GM12864 (cell line): Measurements from ENCODE around the gene SDK2.
"Not testable (repeated sequence)": the region's sequence is repeated elsewhere in the genome, so short reads cannot be mapped to it uniquely, and the experiment has no call there.

ENCODE experiments used
- DNase-seq: peaks from one replicate; pipeline ENCODE4 v3.0.0-alpha.2; 2011; ENCODE audit warnings: low read depth
- H3K4me3 ChIP-seq: 2 replicates; pipeline ENCODE4 v1.5.1; 2011; ENCODE audit warnings: mild to moderate bottlenecking, low read depth, low read length, control low read depth
- CTCF ChIP-seq: IDR thresholded peaks from 2 replicates; pipeline ENCODE4 v1.5.1; 2011; ENCODE audit warnings: low read depth, mild to moderate bottlenecking, moderate library complexity, low read length, control low read depth, inconsistent platforms; ENCODE audit errors: missing control alignments

SDK2 gene

GRCh38 chr17:73318427-73318813 lies 325.8 kb downstream of the SDK2 start:
- no peak for DNase-seq
- no peak overlapping the region for H3K4me3 ChIP-seq
- no peak for TF ChIP-seq CTCF

- no peak overlapping the region for H3K4me3 ChIP-seq
- no peak for DNase-seq
- no peak for TF ChIP-seq CTCF
These were observed 326.5 kb downstream of the SDK2 start for GRCh38 chr17:73317513-73318426.

GRCh38 chr17:73316919-73317505 lies 327.2 kb downstream of the SDK2 start:
- DNase-seq: no peak
- no peak for TF ChIP-seq CTCF
- no peak overlapping the region for H3K4me3 ChIP-seq

- TF ChIP-seq CTCF: no peak
- no peak for DNase-seq
These were observed 328.8 kb downstream of the SDK2 start for GRCh38 chr17:73315471-73315870.

GRCh38 chr17:73313526-73314127 lies 330.6 kb downstream of the SDK2 start:
- TF ChIP-seq CTCF: no peak

More at GRCh38 chr17:73315471-73315870, 328.8 kb downstream of the SDK2 start:
- H3K4me3 ChIP-seq: no peak overlapping the region

GRCh38 chr17:73312887-73313286 lies 331.4 kb downstream of the SDK2 start:
- H3K4me3 ChIP-seq, DNase-seq: not testable (repeated sequence)

More at GRCh38 chr17:73313526-73314127, 330.6 kb downstream of the SDK2 start:
- no peak for DNase-seq
- no peak overlapping the region for H3K4me3 ChIP-seq
